ENCODE data around the gene DCXR.

- TF ChIP-seq POLR2AphosphoS5 (IDR thresholded peaks at IDR 0.05; ENCODE audit: low read depth, low read length) (no peak), POLR2A (IDR thresholded peaks at IDR 0.05; ENCODE audit: low read depth, low read length) (no peak)
Measured at GRCh38 chr17:82013341-82013740, 24.2 kb downstream of the DCXR start.
